Measurements from ENCODE around the gene FAM221B.

GRCh38 chr9:35792826-35793225, 35.7 kb downstream of the FAM221B start:
- no peak for TF ChIP-seq CTCF (IDR thresholded peaks at IDR 0.05 in 4 of 5, conservative IDR thresholded peaks at IDR 0.05 in 1 of 5)
- TF ChIP-seq POLR2A (IDR thresholded peaks at IDR 0.05): no peak
